A673 (cell line): ENCODE measurements around the gene BCAR3.

Experiments
- EZH2 ChIP-seq: fragments of 200-600 bp; sonication (generic); IDR thresholded peaks from 2 replicates; pipeline ENCODE4 v1.6.1; 2017; ENCODE audit warnings: borderline replicate concordance, low read depth, mild to moderate bottlenecking, mixed read lengths, antibody characterized with exemption, low read length; ENCODE audit not compliant: poor library complexity, severe bottlenecking
- TF ChIP-seq, protein P1 (sequence below): fragments of 300-800, 200-600 bp; sonication (generic); conservative IDR thresholded peaks from 2 replicates; pipeline ENCODE4 v1.5.1; 2017; ENCODE audit warnings: low read depth, mild to moderate bottlenecking, antibody characterized with exemption, low read length, moderate library complexity, mixed read lengths

DNA sequence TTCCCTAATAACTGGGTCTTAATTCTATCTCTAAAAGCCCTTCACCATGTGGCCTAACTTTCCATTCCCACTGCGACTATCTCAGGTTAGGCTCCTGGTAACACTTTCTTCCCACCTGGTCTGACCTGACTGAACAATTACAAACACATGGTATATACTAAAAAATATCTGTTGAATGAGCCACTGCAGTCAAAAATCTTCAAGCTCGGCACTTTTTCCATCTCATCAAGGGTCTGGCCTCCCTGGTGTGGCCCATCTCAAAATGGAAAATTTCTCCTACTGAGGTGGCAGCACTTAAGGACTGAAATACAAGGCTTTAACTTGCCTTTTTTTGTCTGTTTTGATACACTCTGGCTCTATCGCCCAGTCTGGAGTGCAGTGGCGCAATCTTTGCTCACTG is 48.3 kb downstream of the BCAR3 start:
- TF ChIP-seq, protein P1, sequence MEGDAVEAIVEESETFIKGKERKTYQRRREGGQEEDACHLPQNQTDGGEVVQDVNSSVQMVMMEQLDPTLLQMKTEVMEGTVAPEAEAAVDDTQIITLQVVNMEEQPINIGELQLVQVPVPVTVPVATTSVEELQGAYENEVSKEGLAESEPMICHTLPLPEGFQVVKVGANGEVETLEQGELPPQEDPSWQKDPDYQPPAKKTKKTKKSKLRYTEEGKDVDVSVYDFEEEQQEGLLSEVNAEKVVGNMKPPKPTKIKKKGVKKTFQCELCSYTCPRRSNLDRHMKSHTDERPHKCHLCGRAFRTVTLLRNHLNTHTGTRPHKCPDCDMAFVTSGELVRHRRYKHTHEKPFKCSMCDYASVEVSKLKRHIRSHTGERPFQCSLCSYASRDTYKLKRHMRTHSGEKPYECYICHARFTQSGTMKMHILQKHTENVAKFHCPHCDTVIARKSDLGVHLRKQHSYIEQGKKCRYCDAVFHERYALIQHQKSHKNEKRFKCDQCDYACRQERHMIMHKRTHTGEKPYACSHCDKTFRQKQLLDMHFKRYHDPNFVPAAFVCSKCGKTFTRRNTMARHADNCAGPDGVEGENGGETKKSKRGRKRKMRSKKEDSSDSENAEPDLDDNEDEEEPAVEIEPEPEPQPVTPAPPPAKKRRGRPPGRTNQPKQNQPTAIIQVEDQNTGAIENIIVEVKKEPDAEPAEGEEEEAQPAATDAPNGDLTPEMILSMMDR, result no peak
- no peak for TF ChIP-seq EZH2
